ENCODE measurements around the gene ULBP3. TPM values are rescaled to one million over a fixed set of nuclear protein-coding genes. Genes with fewer than 3 reads are reported as not detected.
A peak's percentile ranks its signal among the peaks of the same experiment; 100 is the strongest.

Gene ULBP3
- total and polyA plus RNA-seq, 2 of the 13 experiments (the other 11 are each of a cell fraction or from before 2014, with no cell fraction given) = 0.42 to 0.48 TPM

DNA sequence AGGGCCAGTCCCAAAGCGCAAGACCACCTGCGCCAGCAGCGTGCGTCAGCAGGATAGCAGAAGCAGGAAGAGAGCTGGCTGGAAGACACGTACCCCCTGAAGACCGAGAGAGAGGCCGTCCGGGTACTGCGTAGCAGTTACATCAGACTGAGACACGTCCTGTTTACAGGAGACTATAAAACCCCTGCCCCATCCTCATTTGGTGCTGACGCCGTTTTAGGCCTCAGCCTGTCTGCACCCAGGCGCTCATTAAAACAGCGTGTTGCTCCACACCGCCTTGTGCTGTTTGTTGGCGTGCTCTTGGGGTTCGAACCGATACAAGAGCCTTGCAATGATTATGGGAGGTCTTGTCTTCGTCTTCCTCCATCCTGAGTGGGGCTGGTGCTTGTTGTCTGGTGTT is 31.8 kb upstream of the ULBP3 start:
- intact Hi-C loops (cut with micrococcal nuclease; ENCODE audit: unreplicated experiment) (no loop called here), in situ Hi-C loops (cut with HindIII; ENCODE audit: extremely low pct_ligation_motif_present, low pct_unique_long_range_greater_than_20kb) (no loop called here)
- no peaks in the 10 kb centered on the region for H3K36me3 ChIP-seq (replicated peaks in 1 of 2; ENCODE audit: control insufficient read depth in 1 of 2, insufficient read depth in 2 of 2, low read length in 2 of 2)
- no peaks in the 10 kb centered on the region for H3K9me3 ChIP-seq (ENCODE audit: low read length)
- BruUV-seq (replicated peaks) = no TSS peak
- H3K27me3 ChIP-seq (ENCODE audit: control insufficient read depth in 1 of 2, insufficient read depth in 2 of 2, low read length in 2 of 2) = peaks cover 2 to 55% of the 10 kb centered on the region in 2 experiments; a peak in 4 of 5 replicates
- TF ChIP-seq ZNF878 (CRISPR knock-in tag; IDR thresholded peaks at IDR 0.05) (no peak), SETDB1 (CRISPR knock-in tag; IDR thresholded peaks at IDR 0.05; ENCODE audit: borderline replicate concordance) (no peak), MTF2 (CRISPR knock-in tag; IDR thresholded peaks at IDR 0.05; ENCODE audit: borderline replicate concordance) (no peak), KDM4B (CRISPR knock-in tag; IDR thresholded peaks at IDR 0.05) (no peak), ZNF263 (CRISPR knock-in tag; IDR thresholded peaks at IDR 0.05) (no peak), ZNF205 (CRISPR knock-in tag; IDR thresholded peaks at IDR 0.05) (no peak)
- TF ChIP-seq, protein P1, sequence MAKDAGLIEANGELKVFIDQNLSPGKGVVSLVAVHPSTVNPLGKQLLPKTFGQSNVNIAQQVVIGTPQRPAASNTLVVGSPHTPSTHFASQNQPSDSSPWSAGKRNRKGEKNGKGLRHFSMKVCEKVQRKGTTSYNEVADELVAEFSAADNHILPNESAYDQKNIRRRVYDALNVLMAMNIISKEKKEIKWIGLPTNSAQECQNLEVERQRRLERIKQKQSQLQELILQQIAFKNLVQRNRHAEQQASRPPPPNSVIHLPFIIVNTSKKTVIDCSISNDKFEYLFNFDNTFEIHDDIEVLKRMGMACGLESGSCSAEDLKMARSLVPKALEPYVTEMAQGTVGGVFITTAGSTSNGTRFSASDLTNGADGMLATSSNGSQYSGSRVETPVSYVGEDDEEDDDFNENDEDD (CRISPR knock-in tag; IDR thresholded peaks at IDR 0.05; ENCODE audit: borderline replicate concordance) = no peak
- TF ChIP-seq, protein P2, sequence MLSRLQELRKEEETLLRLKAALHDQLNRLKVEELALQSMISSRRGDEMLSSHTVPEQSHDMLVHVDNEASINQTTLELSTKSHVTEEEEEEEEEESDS (CRISPR knock-in tag; IDR thresholded peaks at IDR 0.05; ENCODE audit: borderline replicate concordance) = no peak
- H4K20me1 ChIP-seq (ENCODE audit: insufficient read depth, low read length) = no peaks in the 10 kb centered on the region
- no peak for ATAC-seq
- no peak overlapping the region for H3K27ac ChIP-seq (ENCODE audit: extremely low read length, insufficient read depth, low read length)
- ChIA-PET POLR2A (no interaction called here), CTCF (ENCODE audit: low intra/inter-chr PET ratio, low total read pairs) (no interaction called here)
- no peak for DNase-seq (ENCODE audit: low spot score)
- H3K4me2 ChIP-seq (ENCODE audit: low read depth, low read length) = no peak overlapping the region
- no peak overlapping the region for H3K4me3 ChIP-seq (replicated peaks in 1 of 3; ENCODE audit: insufficient read depth in 1 of 3, low read depth in 2 of 3, low read length in 3 of 3)
- H3K4me1 ChIP-seq (ENCODE audit: insufficient read depth, low read length) = no peaks in the 10 kb centered on the region
- WGBS (ENCODE audit: low lambda C conversion rate) = 48% methylated on average over 18 of the region's 19 CpGs
- no peak for FAIRE-seq
- no peak overlapping the region for H2AFZ ChIP-seq (ENCODE audit: low read length)
- H3K9ac ChIP-seq (ENCODE audit: insufficient read depth, low read depth, low read length) = no peak overlapping the region
- H3K79me2 ChIP-seq (ENCODE audit: insufficient read depth, low read length) = no peaks in the 10 kb centered on the region

DNA sequence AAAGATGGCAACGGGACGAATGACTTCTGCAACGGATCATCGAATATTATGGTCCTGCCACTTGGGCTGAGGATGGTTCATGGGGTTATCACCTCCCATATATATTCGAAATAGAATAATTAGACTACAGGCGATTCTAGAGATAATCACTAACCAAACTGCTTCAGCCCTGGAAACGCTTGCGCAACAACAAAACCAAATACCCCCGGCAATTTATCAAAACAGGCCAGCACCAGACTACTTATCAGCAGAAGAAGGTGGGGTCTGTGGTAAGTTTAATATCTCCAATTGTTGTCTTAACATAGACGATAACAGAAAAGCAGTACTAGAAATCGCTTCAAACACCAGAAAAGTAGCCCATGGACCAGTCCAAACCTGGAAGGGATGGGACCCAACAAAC is 31.0 kb upstream of the ULBP3 start:
- no peaks in the 10 kb centered on the region for H3K79me2 ChIP-seq (ENCODE audit: insufficient read depth, low read length)
- H3K4me3 ChIP-seq (replicated peaks in 1 of 3; ENCODE audit: insufficient read depth in 1 of 3, low read depth in 2 of 3, low read length in 3 of 3) = no peak overlapping the region
- no peaks in the 10 kb centered on the region for H3K36me3 ChIP-seq (replicated peaks in 1 of 2; ENCODE audit: control insufficient read depth in 1 of 2, insufficient read depth in 2 of 2, low read length in 2 of 2)
- no peak overlapping the region for H2AFZ ChIP-seq (ENCODE audit: low read length)
- ChIA-PET POLR2A (no interaction called here), CTCF (ENCODE audit: low intra/inter-chr PET ratio, low total read pairs) (no interaction called here)
- 49% methylated on average over 11 of the region's 11 CpGs for WGBS (ENCODE audit: low lambda C conversion rate)
- no peak for ATAC-seq
- no peak overlapping the region for H3K27ac ChIP-seq (ENCODE audit: extremely low read length, insufficient read depth, low read length)
- FAIRE-seq = no peak
- no peak overlapping the region for H3K9ac ChIP-seq (ENCODE audit: insufficient read depth, low read depth, low read length)
- BruUV-seq (replicated peaks) = no TSS peak
- H3K4me2 ChIP-seq (ENCODE audit: low read depth, low read length) = no peak overlapping the region
- H4K20me1 ChIP-seq (ENCODE audit: insufficient read depth, low read length) = no peaks in the 10 kb centered on the region
- in situ Hi-C loops (cut with HindIII; ENCODE audit: extremely low pct_ligation_motif_present, low pct_unique_long_range_greater_than_20kb) (no loop called here), intact Hi-C loops (cut with micrococcal nuclease; ENCODE audit: unreplicated experiment) (no loop called here)
- H3K27me3 ChIP-seq (ENCODE audit: control insufficient read depth in 1 of 2, insufficient read depth in 2 of 2, low read length in 2 of 2) = peaks cover 2 to 58% of the 10 kb centered on the region in 2 experiments; a peak in 4 of 5 replicates
- DNase-seq (ENCODE audit: low spot score) = no peak
- H3K4me1 ChIP-seq (ENCODE audit: insufficient read depth, low read length) = no peaks in the 10 kb centered on the region
- H3K9me3 ChIP-seq (ENCODE audit: low read length) = no peaks in the 10 kb centered on the region
- TF ChIP-seq CAMTA2 (CRISPR knock-in tag; IDR thresholded peaks at IDR 0.05; ENCODE audit: borderline replicate concordance) = no peak
- peak; percentile 56; the same call in 1 of the 2 replicates for TF ChIP-seq CEBPB (IDR thresholded peaks at IDR 0.05; ENCODE audit: borderline replicate concordance, low read depth, low read length)
